MG63 (cell line): Measurements from ENCODE around the gene HAVCR1. TPM values are rescaled to one million over a fixed set of nuclear protein-coding genes. Genes with fewer than 3 reads are reported as not detected.
A peak's percentile ranks its signal among the peaks of the same experiment; 100 is the strongest.

ENCODE experiments used
- DNase-seq: peaks from one replicate; pipeline ENCODE4 v3.0.0-alpha.2; 2020
- H3K27me3 ChIP-seq: fragments of 250-450 bp; sonication (Bioruptor Pico); 2 replicates; pipeline ENCODE4 v1.5.1; 2020; ENCODE audit warnings: mild to moderate bottlenecking, moderate library complexity
- H3K36me3 ChIP-seq: fragments of 250-450 bp; sonication (Bioruptor Pico); 2 replicates; pipeline ENCODE4 v1.5.1; 2020; ENCODE audit warnings: mild to moderate bottlenecking, moderate library complexity
- H3K4me3 ChIP-seq: fragments of 250-450 bp; sonication (Bioruptor Pico); 2 replicates; pipeline ENCODE4 v1.5.1; 2020; ENCODE audit warnings: mild to moderate bottlenecking, moderate library complexity
- H3K9me3 ChIP-seq: fragments of 250-450 bp; sonication (Bioruptor Pico); 2 replicates; pipeline ENCODE4 v1.5.1; 2020; ENCODE audit warnings: mild to moderate bottlenecking, moderate library complexity
- total RNA-seq: library from RNA; depleted of rRNA; stranded (reverse); fragments of >200 nt; shearing (Covaris generic); gene quantifications from 2 replicates; pipeline ENCODE4 v1.2.3, GENCODE V29; 2014; ENCODE audit warnings: low replicate concordance; rRNA removed

Gene HAVCR1
- total RNA-seq = not detected in 2 replicates

DNA sequence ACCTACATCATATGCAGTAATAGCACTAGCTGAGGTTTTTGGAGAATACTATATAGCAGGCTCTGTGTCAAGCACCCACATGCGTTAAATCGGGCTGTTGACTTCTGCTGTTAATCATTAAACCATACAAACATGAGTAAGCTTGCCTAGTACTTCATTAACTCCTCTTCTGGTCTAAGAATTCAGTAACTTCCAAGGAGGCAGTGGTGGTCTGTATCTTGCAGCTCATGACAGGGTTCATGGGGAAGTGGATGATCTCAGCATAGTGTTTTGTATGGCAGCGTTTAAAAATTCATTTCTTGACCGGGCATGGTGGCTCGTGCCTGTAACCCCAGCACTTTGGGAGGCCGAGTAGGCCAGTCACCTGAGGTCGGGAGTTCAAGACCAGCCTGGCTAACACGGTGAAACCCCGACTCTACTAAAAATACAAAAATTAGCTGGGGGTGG lies at the start of gene HAVCR1:
HAVCR1 (minus strand) TSS at position 24 of the 447 bp plus-strand sequence. CDS start 1,173 bp downstream, outside the sequence.
- no peak for DNase-seq
- Histone ChIP-seq H3K36me3 (no peaks in the 10 kb centered on the region), H3K4me3 (no peak within 1 kb of the TSS), H3K27me3 (no peaks in the 10 kb centered on the region), H3K9me3 (no peaks in the 10 kb centered on the region)

DNA sequence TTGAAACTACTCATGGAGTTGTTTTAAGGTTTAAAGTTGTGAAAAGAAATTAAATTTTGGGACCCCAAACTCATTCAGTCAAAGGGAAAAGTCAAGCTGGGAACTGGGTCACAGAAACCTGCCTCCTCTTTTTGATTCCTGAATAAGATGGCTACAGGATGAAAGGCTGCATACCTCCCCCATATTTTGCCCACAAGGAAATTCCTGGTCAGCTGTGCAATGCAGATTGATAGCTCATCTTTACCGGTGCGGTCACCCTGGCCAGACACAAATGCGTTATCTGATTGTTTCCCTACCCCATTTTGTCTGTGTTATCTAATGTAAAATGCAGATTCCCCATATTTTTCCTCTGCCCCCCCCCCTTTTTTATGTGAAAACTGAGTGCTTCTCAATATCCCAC lies 48.6 kb upstream of the HAVCR1 start:
- Histone ChIP-seq H3K36me3 (no peaks in the 10 kb centered on the region), H3K4me3 (no peak overlapping the region), H3K9me3 (no peaks in the 10 kb centered on the region), H3K27me3 (no peaks in the 10 kb centered on the region)
- no peak for DNase-seq

DNA sequence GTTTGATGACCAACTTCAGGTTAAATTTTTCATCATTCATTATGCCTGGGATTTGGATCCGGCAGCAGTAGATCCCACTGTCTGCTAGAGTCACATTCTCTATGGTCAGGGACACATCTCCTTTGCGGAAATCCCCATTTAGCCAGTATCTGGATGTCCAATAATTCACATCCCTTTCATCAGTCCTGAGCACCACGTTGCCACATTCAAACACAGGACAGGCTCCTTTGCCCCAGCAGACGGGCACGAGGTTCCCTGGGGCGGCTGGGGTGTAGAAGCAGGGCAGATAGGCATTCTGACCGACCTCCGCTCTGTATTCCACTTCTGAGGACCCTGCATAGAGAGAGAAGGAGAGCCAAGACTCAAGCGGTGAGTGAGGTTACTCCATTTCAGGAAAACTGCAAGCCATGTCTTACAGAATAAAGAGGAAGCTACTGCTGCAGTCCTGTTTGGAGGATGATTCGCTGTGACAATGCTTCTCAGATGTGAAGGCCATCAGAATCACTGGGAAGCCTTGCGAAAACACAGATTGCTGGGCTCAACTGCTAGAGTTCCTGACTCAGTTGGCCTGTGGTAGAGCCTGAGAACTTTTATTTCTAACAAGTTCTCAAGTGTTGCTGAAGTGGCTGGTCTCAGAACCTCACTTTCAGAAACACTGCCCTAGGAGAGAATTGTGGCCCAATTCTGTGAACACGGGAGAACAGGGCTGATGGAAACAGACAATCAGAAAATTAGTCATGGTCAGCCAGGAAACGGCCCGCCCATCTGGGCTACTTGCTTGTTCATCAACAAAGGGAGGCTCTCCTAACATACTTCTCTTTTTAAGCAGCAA lies 47.9 kb upstream of the HAVCR1 start:
- Histone ChIP-seq H3K9me3 (no peaks in the 10 kb centered on the region), H3K36me3 (no peaks in the 10 kb centered on the region), H3K27me3 (no peaks in the 10 kb centered on the region), H3K4me3 (no peak overlapping the region)
- DNase-seq = no peak

DNA sequence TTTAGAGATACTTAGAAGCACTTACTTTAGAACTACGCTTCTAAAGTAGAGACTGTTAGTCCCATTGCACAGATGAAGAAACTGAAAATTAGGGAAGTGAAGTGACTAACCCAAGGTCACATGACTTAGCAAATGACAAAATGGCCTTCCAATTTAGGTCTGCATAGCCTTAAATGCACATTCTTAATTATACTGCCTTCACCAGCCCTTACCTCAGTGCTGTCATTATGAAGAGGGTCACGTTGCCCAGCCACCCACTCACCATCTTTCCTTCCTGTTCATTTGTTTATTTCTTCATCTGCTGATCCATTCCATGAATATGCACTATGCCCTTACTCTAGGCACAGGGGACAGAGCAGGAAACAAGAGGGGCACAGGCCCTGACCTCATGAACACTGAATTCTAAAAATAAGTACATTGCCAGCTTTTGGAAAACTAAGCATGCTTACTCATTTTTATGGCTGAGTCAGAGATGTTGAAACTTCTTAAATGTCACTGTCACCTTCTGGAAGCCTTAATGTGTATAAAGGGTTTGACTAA lies 41.3 kb upstream of the HAVCR1 start:
- Histone ChIP-seq H3K4me3 (no peak overlapping the region), H3K36me3 (no peaks in the 10 kb centered on the region)
- peak; percentile 43 for DNase-seq

DNA sequence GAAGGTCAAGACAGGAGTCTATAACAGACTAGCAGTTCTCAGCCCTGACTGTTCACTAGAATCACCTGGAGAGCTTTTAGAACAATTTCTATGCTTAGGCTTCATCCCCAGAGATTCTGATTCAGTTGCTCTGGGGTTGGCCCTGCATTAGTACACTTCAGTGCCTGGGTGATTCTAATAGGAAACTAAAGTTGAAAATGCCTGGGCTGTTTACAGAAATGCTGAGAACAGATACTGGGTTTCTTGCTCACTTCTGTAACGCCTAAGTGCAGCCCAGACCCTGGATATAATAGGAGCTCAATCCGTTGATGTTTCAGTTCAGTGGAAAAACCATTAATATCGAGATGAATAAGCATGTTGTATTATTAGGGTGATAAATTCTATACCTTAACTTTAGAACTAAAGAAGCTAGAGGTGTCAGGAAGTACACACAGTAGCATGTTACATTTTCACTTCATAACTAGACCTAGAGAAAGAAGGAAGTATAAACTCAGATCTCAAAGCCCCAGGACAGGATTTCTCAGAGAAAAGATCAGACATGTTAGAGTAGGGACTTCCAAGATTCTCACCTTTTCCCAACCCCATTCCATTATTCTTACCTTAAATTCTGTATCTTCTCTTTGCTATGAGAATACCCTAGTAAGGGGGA lies 29.6 kb upstream of the HAVCR1 start:
- H3K9me3 ChIP-seq = no peaks in the 10 kb centered on the region
- no peak overlapping the region for H3K4me3 ChIP-seq
- no peaks in the 10 kb centered on the region for H3K36me3 ChIP-seq
- DNase-seq = no peak
- H3K27me3 ChIP-seq = no peaks in the 10 kb centered on the region

More for the DNA sequence above, 41.3 kb upstream of the HAVCR1 start:
- no peaks in the 10 kb centered on the region for H3K27me3 ChIP-seq
- no peaks in the 10 kb centered on the region for H3K9me3 ChIP-seq

DNA sequence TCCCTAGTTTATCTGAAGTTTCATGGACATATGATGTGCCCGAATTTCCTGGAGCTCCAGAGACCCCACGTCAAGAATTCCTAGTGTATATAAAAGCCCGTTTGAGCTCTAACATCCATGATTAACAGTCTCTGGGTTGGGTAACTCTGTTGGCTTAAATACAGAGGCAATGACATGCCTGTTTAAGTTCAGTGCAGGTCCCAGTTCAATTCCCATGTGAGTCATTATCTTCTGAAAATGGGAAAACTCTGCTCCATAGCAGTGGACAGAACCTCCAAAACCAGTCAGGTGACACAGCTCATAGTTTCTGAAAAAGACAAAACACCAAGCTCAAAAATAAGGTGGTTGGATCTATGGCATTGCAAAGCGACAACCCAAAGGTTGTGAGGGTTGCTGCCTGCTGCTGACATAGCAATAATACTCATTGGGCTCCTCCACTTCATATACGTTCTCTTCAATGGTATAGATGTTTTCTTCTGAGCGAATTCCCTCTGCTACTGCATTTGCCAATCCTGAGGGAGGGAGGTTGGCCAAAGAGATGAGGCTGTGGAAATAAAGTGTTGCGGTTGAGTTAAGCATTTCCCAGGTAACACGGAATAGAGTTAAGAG lies 27.9 kb upstream of the HAVCR1 start:
- Histone ChIP-seq H3K27me3 (no peaks in the 10 kb centered on the region), H3K36me3 (no peaks in the 10 kb centered on the region), H3K9me3 (no peaks in the 10 kb centered on the region), H3K4me3 (no peak overlapping the region)
- DNase-seq = no peak

DNA sequence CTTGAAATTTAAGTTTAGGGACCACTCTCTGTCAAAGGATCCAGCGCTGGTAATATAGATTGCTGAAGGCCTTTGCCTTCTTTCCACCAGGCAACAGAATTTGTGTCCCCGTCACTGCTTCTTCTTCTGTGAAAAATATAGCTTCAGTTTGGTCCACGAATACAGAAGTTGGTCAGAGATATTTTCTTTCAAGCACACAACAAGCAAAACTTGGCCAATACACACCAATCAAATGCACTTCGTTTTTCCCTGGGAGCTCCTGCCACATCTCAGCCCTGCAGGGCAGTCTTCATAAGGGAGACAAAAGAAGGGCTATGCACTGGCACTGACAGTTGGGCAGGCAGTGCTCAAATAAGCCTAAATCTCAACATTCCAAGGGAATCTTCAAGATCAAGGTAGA lies 27.0 kb upstream of the HAVCR1 start:
- no peaks in the 10 kb centered on the region for H3K27me3 ChIP-seq

DNA sequence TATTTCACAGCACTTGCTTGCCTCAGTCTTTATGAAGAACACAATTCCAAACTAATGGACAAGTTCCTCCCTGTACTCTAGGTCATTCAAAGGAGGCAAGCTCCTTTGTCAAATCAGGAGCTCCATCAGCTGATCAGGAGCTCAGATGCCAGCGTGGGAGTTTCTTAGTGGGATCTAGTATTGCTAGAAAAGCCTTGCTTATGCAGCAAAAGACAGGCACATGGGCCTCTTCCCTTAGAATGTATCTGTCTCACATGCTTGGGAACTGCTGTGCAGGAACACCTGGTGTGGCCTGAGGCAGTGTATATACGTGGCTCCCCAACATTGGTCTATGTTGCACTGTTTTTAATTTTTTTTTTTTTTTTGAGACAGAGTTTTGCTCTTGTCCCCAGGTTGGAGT lies 21.4 kb upstream of the HAVCR1 start:
- Histone ChIP-seq H3K36me3 (no peaks in the 10 kb centered on the region), H3K4me3 (no peak overlapping the region), H3K9me3 (no peaks in the 10 kb centered on the region), H3K27me3 (no peaks in the 10 kb centered on the region)
- no peak for DNase-seq

More for the DNA sequence above, 27.0 kb upstream of the HAVCR1 start:
- H3K36me3 ChIP-seq = no peaks in the 10 kb centered on the region
- no peak overlapping the region for H3K4me3 ChIP-seq
- DNase-seq = no peak
- no peaks in the 10 kb centered on the region for H3K9me3 ChIP-seq

DNA sequence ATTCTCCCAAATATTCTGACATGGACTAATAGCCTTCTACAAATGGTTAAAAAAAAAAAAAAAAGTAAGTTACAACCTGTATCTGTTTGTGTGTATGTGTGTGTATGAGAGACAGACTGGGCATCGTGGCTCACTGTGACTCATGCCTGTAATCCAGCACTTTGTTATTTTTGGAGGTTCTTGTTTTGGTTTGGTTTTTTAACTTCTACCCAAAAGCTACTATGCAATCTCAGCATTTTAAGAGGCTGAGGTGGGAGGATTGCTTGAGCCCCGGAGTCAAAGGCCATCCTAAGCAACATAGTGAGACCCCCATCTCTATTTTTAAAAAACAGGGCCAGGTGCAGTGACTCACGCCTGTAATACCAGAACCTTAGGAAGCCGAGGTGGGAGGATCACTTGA lies 17.6 kb upstream of the HAVCR1 start:
- H3K9me3 ChIP-seq = no peaks in the 10 kb centered on the region
- H3K36me3 ChIP-seq = no peaks in the 10 kb centered on the region
- H3K27me3 ChIP-seq = no peaks in the 10 kb centered on the region
- peak; percentile 73 for DNase-seq
- H3K4me3 ChIP-seq = no peak overlapping the region

DNA sequence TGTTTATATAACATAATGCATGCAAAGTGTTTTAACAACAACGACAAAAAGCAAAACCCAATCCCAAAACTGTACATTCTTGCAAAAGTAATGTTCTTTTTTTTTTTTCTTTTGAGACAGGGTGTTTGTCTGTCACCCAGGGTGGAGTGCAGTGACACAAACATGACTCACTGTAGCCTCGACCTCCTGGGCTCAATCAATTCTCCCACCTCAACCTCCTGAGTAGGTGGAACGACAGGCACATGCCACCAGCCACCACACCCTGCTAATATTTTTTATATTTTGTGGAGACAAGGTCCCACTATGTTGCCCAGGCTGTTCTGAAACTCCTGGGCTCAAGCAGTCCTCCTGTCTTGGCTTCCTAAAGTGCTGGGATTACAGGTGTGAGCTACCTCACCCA lies 13.6 kb upstream of the HAVCR1 start:
- Histone ChIP-seq H3K4me3 (no peak overlapping the region), H3K9me3 (no peaks in the 10 kb centered on the region), H3K36me3 (no peaks in the 10 kb centered on the region), H3K27me3 (0 out of 2 replicates have a peak, but pooled peaks cover 4% of the 10 kb centered on the region)
- DNase-seq = no peak

DNA sequence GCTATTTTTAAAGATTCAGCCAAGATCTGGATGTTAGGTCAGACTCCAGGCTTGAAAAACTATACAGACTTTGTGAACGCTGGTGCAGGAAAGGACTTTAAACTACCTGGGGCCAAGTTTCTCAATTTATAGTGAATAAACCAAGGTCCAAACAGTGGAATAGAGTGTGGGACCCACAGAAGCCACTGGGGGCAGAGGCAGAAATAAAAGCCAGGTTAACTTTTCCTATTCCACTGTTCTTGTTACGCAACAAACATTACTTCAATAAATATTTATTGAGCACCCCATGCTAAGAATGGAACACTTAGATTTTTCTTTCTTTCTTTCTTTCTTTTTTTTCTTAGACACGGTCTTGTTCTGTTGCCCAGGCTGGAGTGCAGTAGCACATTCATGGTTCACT lies 11.0 kb upstream of the HAVCR1 start:
- no peak for DNase-seq
- Histone ChIP-seq H3K4me3 (no peak overlapping the region), H3K36me3 (no peaks in the 10 kb centered on the region), H3K9me3 (no peaks in the 10 kb centered on the region), H3K27me3 (0 out of 2 replicates have a peak, but pooled peaks cover 4% of the 10 kb centered on the region)

DNA sequence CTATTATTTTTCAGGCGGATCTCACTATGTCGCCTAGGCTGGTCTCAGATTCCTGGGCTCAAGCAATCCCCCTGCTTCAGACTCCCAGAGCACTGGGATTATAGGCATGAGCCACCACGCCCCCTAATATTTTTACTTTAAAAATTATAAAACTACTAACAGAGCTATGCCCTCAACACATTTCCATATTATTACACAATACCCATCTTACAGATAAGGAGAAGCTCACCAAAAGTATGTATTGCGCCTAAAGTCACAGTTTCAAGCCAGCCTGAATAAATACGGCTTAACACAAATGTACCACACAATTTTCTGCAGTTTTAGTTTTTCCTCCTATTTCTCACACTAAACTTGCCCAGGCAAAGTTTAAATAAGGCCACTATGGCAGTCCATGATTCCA lies 9.9 kb upstream of the HAVCR1 start:
- H3K27me3 ChIP-seq = 0 out of 2 replicates have a peak, but pooled peaks cover 4% of the 10 kb centered on the region
- H3K9me3 ChIP-seq = no peaks in the 10 kb centered on the region

DNA sequence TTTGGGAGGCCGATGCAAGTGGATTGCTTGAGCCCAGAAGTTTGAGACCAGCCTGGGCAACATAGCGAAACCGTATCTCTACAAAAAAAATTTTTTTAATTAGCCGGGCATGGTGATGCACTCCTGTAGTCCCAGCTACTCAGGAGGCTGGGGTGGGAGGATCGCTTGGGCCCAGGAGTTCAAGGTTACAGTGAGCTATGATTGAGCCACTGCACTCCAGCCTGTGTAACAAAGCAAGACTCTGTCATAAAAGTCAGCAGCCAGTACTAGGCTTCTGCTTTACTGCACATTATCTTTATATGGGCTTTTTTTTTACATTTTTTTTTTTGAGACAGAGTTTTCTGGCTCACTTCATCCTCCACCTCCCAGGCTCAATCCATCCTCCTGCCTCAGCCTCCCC lies 9.4 kb upstream of the HAVCR1 start:
- Histone ChIP-seq H3K9me3 (no peaks in the 10 kb centered on the region), H3K36me3 (no peaks in the 10 kb centered on the region), H3K4me3 (no peak overlapping the region), H3K27me3 (0 out of 2 replicates have a peak, but pooled peaks cover 4% of the 10 kb centered on the region)
- no peak for DNase-seq

More for the DNA sequence above, 9.9 kb upstream of the HAVCR1 start:
- Histone ChIP-seq H3K4me3 (no peak overlapping the region), H3K36me3 (no peaks in the 10 kb centered on the region)
- DNase-seq = no peak

DNA sequence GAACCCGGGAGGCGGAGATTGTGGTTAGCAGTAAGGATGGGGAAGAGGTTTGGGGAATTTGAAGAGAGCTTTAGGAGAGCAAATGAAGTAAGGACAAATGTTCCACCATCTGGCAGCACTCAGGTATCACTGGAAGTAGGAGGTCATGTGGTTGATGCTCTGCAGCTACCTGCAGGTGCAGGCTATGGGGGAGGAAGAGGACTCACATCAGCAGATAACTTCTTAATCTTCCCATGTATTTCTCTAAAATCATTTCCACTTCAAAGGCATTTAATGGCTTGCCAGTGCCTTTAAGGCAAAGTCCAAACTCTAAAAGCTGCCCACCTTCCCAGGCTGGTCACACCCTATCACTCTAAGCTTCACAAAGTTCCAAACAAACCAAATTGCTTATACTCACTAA lies 8.1 kb upstream of the HAVCR1 start:
- no peaks in the 10 kb centered on the region for H3K36me3 ChIP-seq
- H3K27me3 ChIP-seq = 0 out of 2 replicates have a peak, but pooled peaks cover 4% of the 10 kb centered on the region
- DNase-seq = no peak
- H3K9me3 ChIP-seq = no peaks in the 10 kb centered on the region
- H3K4me3 ChIP-seq = no peak overlapping the region

DNA sequence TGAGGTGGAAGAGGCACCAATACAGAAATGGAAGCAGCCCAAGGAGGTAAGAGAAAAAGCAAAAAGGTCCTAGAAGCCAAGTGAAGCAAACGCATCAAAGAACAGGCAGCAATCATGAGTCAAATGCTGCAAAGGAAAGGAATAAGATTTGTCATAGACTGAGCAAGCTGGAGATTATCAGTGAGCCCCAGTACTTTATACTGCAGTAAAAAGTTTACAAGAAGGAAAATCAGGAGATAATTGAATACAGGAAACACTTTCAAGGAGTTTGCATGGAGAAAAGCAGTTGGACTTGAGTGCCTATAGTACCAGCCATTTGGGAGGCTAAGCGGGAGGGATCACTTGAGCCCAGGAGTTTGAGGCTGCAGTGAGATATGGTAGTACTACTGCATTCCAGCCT lies 7.2 kb upstream of the HAVCR1 start:
- Histone ChIP-seq H3K27me3 (0 out of 2 replicates have a peak, but pooled peaks cover 4% of the 10 kb centered on the region), H3K9me3 (no peaks in the 10 kb centered on the region), H3K36me3 (no peaks in the 10 kb centered on the region), H3K4me3 (no peak overlapping the region)
- DNase-seq = no peak

DNA sequence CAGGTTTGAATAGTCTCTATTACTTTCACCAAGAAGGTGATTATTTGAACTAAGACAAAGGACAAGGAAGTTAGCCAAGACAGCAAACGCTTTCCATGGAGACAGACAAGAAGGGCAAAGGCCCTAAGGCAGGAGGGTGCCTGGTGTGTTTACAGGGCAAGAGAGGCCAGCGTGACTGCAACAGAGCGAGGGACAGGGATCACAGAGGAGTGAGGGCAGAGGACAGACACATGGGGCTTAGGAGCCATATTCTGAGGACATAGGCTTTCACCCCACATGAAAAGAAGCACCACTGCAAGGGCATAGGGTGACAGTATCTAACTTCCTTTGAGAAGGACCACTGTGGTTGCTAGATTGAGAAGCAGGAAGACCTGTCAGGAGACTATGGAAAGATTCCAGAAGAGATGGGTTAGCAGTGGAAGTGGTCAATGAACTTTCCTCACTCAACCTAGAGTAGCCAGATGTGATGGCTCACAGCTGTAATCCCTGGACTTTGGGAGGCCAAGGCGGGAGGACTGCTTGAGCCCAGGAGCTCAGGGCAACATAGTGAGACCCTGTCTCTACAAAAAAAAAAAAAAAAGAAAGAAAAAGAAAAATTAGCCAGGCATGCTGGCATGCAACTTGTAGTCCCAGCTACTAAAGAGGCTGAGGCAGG lies 5.0 kb upstream of the HAVCR1 start:
- no peaks in the 10 kb centered on the region for H3K9me3 ChIP-seq
- no peak for DNase-seq
- no peak overlapping the region for H3K4me3 ChIP-seq
- H3K36me3 ChIP-seq = no peaks in the 10 kb centered on the region
- H3K27me3 ChIP-seq = no peaks in the 10 kb centered on the region
